Measurements from ENCODE around the gene KIF1A.

GRCh38 chr2:240733803-240734495, 86.1 kb downstream of the KIF1A start:
- TF ChIP-seq CTCF (IDR thresholded peaks at IDR 0.05), result no peak
- no peak for TF ChIP-seq POLR2A (IDR thresholded peaks at IDR 0.05)

Data from suprapubic skin (tissue), 3 donors.